ENCODE measurements around the gene SMC1A.
"Not testable (repeated sequence)": the region's sequence is repeated elsewhere in the genome, so short reads cannot be mapped to it uniquely, and the experiment has no call there.

The SMC1A gene

GRCh38 chrX:53422086-53422860 is at the start of gene SMC1A:
Gene SMC1A, minus strand, starts transcription at chrX:53422654. Its CDS starts 54 bp downstream, at chrX:53422600.
- H3K4me3 ChIP-seq, result peak within 1 kb of the TSS; percentile 42 to 73 (median 58)
- H3K27ac ChIP-seq, result peak within 1 kb of the TSS; percentile 62 to 97 (median 91)

- Histone ChIP-seq H3K4me3 (no peak overlapping the region), H3K27ac (no peak overlapping the region)
Measured at GRCh38 chrX:53471346-53471745, 48.9 kb upstream of the SMC1A start.

GRCh38 chrX:53468659-53469058 is 46.2 kb upstream of the SMC1A start:
- H3K27ac ChIP-seq, H3K4me3 ChIP-seq: not testable (repeated sequence)

GRCh38 chrX:53458082-53458481 is 35.6 kb upstream of the SMC1A start:
- H3K27ac ChIP-seq, result no peak overlapping the region
- no peak overlapping the region for H3K4me3 ChIP-seq

GRCh38 chrX:53456254-53456653 is 33.8 kb upstream of the SMC1A start:
- Histone ChIP-seq H3K27ac (no peak overlapping the region), H3K4me3 (no peak overlapping the region)

- Histone ChIP-seq H3K4me3 (no peak overlapping the region), H3K27ac (no peak overlapping the region)
Measured at GRCh38 chrX:53452812-53453211, 30.4 kb upstream of the SMC1A start.

- H3K4me3 ChIP-seq, result no peak overlapping the region
- H3K27ac ChIP-seq, result no peak overlapping the region
Measured at GRCh38 chrX:53449632-53450031, 27.2 kb upstream of the SMC1A start.

GRCh38 chrX:53447441-53447840 is 25.0 kb upstream of the SMC1A start:
- Histone ChIP-seq H3K4me3 (no peak overlapping the region), H3K27ac (no peak overlapping the region)

GRCh38 chrX:53445977-53446376 is 23.5 kb upstream of the SMC1A start:
- Histone ChIP-seq H3K4me3 (no peak overlapping the region), H3K27ac (no peak overlapping the region)

- Histone ChIP-seq H3K4me3 (no peak overlapping the region), H3K27ac (peak overlapping the region in 3 of 21 experiments; percentile 45 to 76 (median 53))
Measured at GRCh38 chrX:53442322-53442631, 19.8 kb upstream of the SMC1A start.

- H3K27ac ChIP-seq, result peak overlapping the region in 17 of 21 experiments; percentile 9 to 86 (median 68)
- H3K4me3 ChIP-seq, result peak overlapping the region; percentile 9 to 31 (median 22)
Measured at GRCh38 chrX:53441531-53442321, 19.3 kb upstream of the SMC1A start.

GRCh38 chrX:53440621-53441517 is 18.4 kb upstream of the SMC1A start:
- H3K27ac ChIP-seq, result peak overlapping the region in 19 of 21 experiments; percentile 0 to 86 (median 68)

GRCh38 chrX:53440101-53440500 is 17.6 kb upstream of the SMC1A start:
- Histone ChIP-seq H3K4me3 (peak overlapping the region in 2 of 7 experiments; percentile 30 to 31), H3K27ac (peak overlapping the region in 14 of 21 experiments; percentile 0 to 86 (median 74))

More at GRCh38 chrX:53440621-53441517, 18.4 kb upstream of the SMC1A start:
- H3K4me3 ChIP-seq, result peak overlapping the region; percentile 9 to 31 (median 22)

- H3K27ac ChIP-seq, result no peak overlapping the region
- H3K4me3 ChIP-seq, result no peak overlapping the region
Measured at GRCh38 chrX:53438832-53439230, 16.4 kb upstream of the SMC1A start.

- Histone ChIP-seq H3K4me3 (no peak overlapping the region), H3K27ac (no peak overlapping the region)
Measured at GRCh38 chrX:53438174-53438831, 15.8 kb upstream of the SMC1A start.

- Histone ChIP-seq H3K27ac (no peak overlapping the region), H3K4me3 (no peak overlapping the region)
Measured at GRCh38 chrX:53437206-53437605, 14.8 kb upstream of the SMC1A start.

- no peak overlapping the region for H3K4me3 ChIP-seq
- no peak overlapping the region for H3K27ac ChIP-seq
Measured at GRCh38 chrX:53435997-53436396, 13.5 kb upstream of the SMC1A start.

- peak within 1 kb of the TSS in 18 of 21 experiments; percentile 44 to 88 (median 74) for H3K27ac ChIP-seq
- H3K4me3 ChIP-seq, result peak within 1 kb of the TSS; percentile 48 to 61 (median 56)
Measured at GRCh38 chrX:53433651-53434639, 11.5 kb upstream of the SMC1A start, which contains the start of gene HSD17B10. Gene HSD17B10, minus strand, starts transcription at chrX:53434370. Its CDS starts 25 bp downstream, at chrX:53434345.
